Measurements from ENCODE around the gene IGF2R. TPM values are rescaled to one million over a fixed set of nuclear protein-coding genes. Genes with fewer than 3 reads are reported as not detected.

The IGF2R gene
- total and polyA plus RNA-seq, 2 of the 13 experiments (the other 11 are each of a cell fraction or from before 2014, with no cell fraction given) = 38.3 to 70.0 TPM

- intact Hi-C loops (cut with micrococcal nuclease; ENCODE audit: unreplicated experiment) = no loop called here
- DNase-seq (ENCODE audit: low spot score) (no peak), FAIRE-seq (peak; percentile 26), ATAC-seq (no peak)
- POLR2A ChIA-PET = no interaction called here
- WGBS (ENCODE audit: low lambda C conversion rate) = 97% methylated on average over 8 of the region's 8 CpGs
- H4K20me1 ChIP-seq (ENCODE audit: insufficient read depth, low read length) = no peaks in the 10 kb centered on the region
- H3K4me1 ChIP-seq (ENCODE audit: insufficient read depth, low read length) = peaks cover 12% of the 10 kb centered on the region
- H2AFZ ChIP-seq (ENCODE audit: low read length) = no peak overlapping the region
- H3K27me3 ChIP-seq (ENCODE audit: control insufficient read depth in 1 of 2, insufficient read depth in 2 of 2, low read length in 2 of 2) = no peaks in the 10 kb centered on the region
- in situ Hi-C loops (cut with HindIII; ENCODE audit: extremely low pct_ligation_motif_present, low pct_unique_long_range_greater_than_20kb) = no loop called here
- H3K79me2 ChIP-seq (ENCODE audit: insufficient read depth, low read length) = no peaks in the 10 kb centered on the region
- H3K9me3 ChIP-seq (ENCODE audit: low read length) = no peaks in the 10 kb centered on the region
- CTCF ChIA-PET (ENCODE audit: low intra/inter-chr PET ratio, low total read pairs) = no interaction called here
- no peak overlapping the region for H3K4me3 ChIP-seq (replicated peaks in 1 of 3; ENCODE audit: insufficient read depth in 1 of 3, low read depth in 2 of 3, low read length in 3 of 3)
- peaks cover 37 to 75% of the 10 kb centered on the region in 2 experiments for H3K36me3 ChIP-seq (replicated peaks in 1 of 2; ENCODE audit: control insufficient read depth in 1 of 2, insufficient read depth in 2 of 2, low read length in 2 of 2)
- no peak overlapping the region for H3K27ac ChIP-seq (ENCODE audit: extremely low read length, insufficient read depth, low read length)
- no peak overlapping the region for H3K9ac ChIP-seq (ENCODE audit: insufficient read depth, low read depth, low read length)
- no TSS peak for BruUV-seq (replicated peaks)
- TF ChIP-seq ZNF766 (CRISPR knock-in tag; IDR thresholded peaks at IDR 0.05; ENCODE audit: borderline replicate concordance) (no peak), ZNF225 (CRISPR knock-in tag; IDR thresholded peaks at IDR 0.05) (no peak), FOXP1 (IDR thresholded peaks at IDR 0.05) (no peak), FOXP1 (CRISPR knock-in tag; IDR thresholded peaks at IDR 0.05) (no peak), PRDM4 (CRISPR knock-in tag; IDR thresholded peaks at IDR 0.05; ENCODE audit: borderline replicate concordance) (no peak), RFX1 (IDR thresholded peaks at IDR 0.05) (no peak), ELF4 (CRISPR knock-in tag; IDR thresholded peaks at IDR 0.05; ENCODE audit: borderline replicate concordance) (no peak), PCBP2 (optimal IDR thresholded peaks at IDR 0.05; ENCODE audit: low read depth, low read length, poor library complexity, severe bottlenecking) (no peak), CREBL2 (CRISPR knock-in tag; IDR thresholded peaks at IDR 0.05; ENCODE audit: borderline replicate concordance) (no peak), SATB2 (CRISPR knock-in tag; IDR thresholded peaks at IDR 0.05) (no peak), NFIB (CRISPR knock-in tag; IDR thresholded peaks at IDR 0.05; ENCODE audit: borderline replicate concordance) (no peak)
- TF ChIP-seq, protein P1, sequence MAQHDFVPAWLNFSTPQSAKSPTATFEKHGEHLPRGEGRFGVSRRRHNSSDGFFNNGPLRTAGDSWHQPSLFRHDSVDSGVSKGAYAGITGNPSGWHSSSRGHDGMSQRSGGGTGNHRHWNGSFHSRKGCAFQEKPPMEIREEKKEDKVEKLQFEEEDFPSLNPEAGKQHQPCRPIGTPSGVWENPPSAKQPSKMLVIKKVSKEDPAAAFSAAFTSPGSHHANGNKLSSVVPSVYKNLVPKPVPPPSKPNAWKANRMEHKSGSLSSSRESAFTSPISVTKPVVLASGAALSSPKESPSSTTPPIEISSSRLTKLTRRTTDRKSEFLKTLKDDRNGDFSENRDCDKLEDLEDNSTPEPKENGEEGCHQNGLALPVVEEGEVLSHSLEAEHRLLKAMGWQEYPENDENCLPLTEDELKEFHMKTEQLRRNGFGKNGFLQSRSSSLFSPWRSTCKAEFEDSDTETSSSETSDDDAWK (CRISPR knock-in tag; IDR thresholded peaks at IDR 0.05) = no peak
- TF ChIP-seq, protein P2, sequence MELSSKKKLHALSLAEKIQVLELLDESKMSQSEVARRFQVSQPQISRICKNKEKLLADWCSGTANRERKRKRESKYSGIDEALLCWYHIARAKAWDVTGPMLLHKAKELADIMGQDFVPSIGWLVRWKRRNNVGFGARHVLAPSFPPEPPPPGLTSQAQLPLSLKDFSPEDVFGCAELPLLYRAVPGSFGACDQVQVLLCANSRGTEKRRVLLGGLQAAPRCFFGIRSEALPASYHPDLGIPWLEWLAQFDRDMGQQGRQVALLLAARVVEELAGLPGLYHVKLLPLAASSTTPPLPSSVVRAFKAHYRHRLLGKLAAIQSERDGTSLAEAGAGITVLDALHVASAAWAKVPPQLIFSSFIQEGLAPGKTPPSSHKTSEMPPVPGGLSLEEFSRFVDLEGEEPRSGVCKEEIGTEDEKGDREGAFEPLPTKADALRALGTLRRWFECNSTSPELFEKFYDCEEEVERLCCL (CRISPR knock-in tag; IDR thresholded peaks at IDR 0.05; ENCODE audit: borderline replicate concordance) = no peak
- H3K4me2 ChIP-seq (ENCODE audit: low read depth, low read length) = no peak overlapping the region
Observed at GRCh38 chr6:160095146-160095845, 126.4 kb downstream of the IGF2R start.

Measured in HepG2 (cell line).